ENCODE data around the gene INPP5B. TPM values are rescaled to one million over a fixed set of nuclear protein-coding genes. Genes with fewer than 3 reads are reported as not detected.

Gene INPP5B
- total RNA-seq, 4 donors from 2014 or later, result 32.6 to 80.8 (median 37.7) TPM

DNA sequence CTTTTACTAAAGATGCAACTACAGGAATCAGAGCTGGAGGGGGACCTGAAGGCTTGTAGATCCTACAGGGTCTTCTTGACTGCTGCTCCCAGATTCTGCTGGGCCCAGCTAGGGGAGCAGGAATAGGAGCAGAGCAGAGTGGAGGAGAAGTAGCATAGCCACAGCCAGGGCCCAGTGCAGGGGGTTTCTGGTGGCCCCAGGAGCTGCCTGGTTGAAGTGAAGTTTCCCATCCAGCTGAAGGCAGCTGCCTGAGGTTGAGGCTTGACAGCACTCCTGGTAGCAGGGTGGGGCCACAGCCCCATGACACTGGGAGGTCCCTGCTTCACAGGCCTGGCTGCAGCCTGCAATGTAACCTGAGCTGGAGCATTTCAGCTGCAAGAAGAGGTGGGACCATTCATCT, 2.0 kb upstream of the INPP5B start:
- TF ChIP-seq EP300 (IDR thresholded peaks at IDR 0.05), result no peak
- TF ChIP-seq, protein P1, sequence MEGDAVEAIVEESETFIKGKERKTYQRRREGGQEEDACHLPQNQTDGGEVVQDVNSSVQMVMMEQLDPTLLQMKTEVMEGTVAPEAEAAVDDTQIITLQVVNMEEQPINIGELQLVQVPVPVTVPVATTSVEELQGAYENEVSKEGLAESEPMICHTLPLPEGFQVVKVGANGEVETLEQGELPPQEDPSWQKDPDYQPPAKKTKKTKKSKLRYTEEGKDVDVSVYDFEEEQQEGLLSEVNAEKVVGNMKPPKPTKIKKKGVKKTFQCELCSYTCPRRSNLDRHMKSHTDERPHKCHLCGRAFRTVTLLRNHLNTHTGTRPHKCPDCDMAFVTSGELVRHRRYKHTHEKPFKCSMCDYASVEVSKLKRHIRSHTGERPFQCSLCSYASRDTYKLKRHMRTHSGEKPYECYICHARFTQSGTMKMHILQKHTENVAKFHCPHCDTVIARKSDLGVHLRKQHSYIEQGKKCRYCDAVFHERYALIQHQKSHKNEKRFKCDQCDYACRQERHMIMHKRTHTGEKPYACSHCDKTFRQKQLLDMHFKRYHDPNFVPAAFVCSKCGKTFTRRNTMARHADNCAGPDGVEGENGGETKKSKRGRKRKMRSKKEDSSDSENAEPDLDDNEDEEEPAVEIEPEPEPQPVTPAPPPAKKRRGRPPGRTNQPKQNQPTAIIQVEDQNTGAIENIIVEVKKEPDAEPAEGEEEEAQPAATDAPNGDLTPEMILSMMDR (IDR thresholded peaks at IDR 0.05), result no peak
- TF ChIP-seq POLR2AphosphoS5 (IDR thresholded peaks at IDR 0.05), result no peak
- TF ChIP-seq POLR2A (IDR thresholded peaks at IDR 0.05), result no peak

DNA sequence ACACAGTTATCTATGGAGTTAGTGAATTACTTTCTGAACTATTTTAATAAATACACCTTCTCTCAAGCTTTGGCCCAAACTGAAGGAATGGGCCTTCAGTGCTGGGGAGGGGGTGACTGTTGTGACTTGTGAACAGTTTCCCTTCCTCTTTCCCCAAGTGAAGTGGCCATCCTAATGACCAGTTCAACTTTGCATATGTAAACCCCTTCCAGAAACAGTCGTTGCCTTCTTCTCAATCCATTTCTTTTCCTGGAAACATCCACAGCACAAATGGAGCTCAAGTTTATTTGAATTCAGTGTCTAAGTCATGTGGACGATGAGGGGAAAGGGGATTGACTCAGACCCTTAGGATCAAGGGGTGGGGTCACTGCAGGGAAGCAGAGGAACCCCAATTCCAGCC, 1.3 kb upstream of the INPP5B start:
- Histone ChIP-seq H3K4me3 (no peak overlapping the region), H3K27ac (no peak overlapping the region), H3K4me1 (peaks cover 0 to 30% (median 13%) of the 10 kb centered on the region in 3 donors), H3K36me3 (peaks cover 0 to 23% of the 10 kb centered on the region in 2 donors), H3K9me3 (no peaks in the 10 kb centered on the region), H3K27me3 (no peaks in the 10 kb centered on the region)
- TF ChIP-seq EP300 (IDR thresholded peaks at IDR 0.05) (no peak), POLR2AphosphoS5 (IDR thresholded peaks at IDR 0.05) (no peak), POLR2A (IDR thresholded peaks at IDR 0.05) (no peak)
- TF ChIP-seq, protein P1 (IDR thresholded peaks at IDR 0.05), result no peak
- WGBS, 2 donors (ENCODE audit: low coverage in 1 of 2), result 13 to 67% methylated on average over 1 of the region's 2 CpGs
- ATAC-seq, result no peak

More for the DNA sequence above, 2.0 kb upstream of the INPP5B start:
- no peak overlapping the region for H3K27ac ChIP-seq
- no peaks in the 10 kb centered on the region for H3K27me3 ChIP-seq
- H3K9me3 ChIP-seq, result no peaks in the 10 kb centered on the region
- peaks cover 0 to 30% (median 13%) of the 10 kb centered on the region in 3 donors for H3K4me1 ChIP-seq
- no peak for ATAC-seq
- no peak overlapping the region for H3K4me3 ChIP-seq
- H3K36me3 ChIP-seq, result peaks cover 0 to 16% of the 10 kb centered on the region in 2 donors

DNA sequence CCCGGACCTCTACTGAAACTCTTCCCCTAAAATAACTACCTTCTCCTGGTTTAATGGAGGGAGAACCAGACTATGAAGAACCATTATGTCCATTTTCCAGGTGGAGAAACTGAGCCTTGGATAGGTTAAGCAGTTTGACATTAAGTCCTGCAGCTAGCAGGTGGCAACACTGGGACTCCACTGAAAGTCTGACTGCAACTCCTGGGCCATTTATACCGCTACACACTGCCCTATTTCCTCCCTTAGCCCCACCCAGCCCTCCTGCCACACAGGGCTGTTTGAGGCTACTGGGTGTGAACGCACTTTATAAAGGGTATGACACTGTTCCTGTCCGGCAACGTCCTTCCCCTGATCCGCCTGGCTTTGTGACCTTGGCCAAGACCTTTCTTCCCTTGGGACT, 511 bp upstream of the INPP5B start:
- Histone ChIP-seq H3K27ac (peak overlapping the region in 3 of 4 donors; percentile 86 to 93 (median 91)), H3K27me3 (no peaks in the 10 kb centered on the region), H3K36me3 (peaks cover 0 to 31% of the 10 kb centered on the region in 2 donors), H3K4me1 (peaks cover 0 to 30% (median 13%) of the 10 kb centered on the region in 3 donors), H3K4me3 (peak overlapping the region; percentile 85 to 92), H3K9me3 (no peaks in the 10 kb centered on the region)
- 49 to 83% methylated on average over 2 to 5 of the region's 6 CpGs for WGBS, 2 donors (ENCODE audit: low coverage in 1 of 2)
- no peak for TF ChIP-seq POLR2A (IDR thresholded peaks at IDR 0.05)
- no peak for TF ChIP-seq EP300 (IDR thresholded peaks at IDR 0.05)
- TF ChIP-seq POLR2AphosphoS5 (IDR thresholded peaks at IDR 0.05), result no peak
- TF ChIP-seq, protein P1 (IDR thresholded peaks at IDR 0.05), result no peak
- no peak for ATAC-seq

DNA sequence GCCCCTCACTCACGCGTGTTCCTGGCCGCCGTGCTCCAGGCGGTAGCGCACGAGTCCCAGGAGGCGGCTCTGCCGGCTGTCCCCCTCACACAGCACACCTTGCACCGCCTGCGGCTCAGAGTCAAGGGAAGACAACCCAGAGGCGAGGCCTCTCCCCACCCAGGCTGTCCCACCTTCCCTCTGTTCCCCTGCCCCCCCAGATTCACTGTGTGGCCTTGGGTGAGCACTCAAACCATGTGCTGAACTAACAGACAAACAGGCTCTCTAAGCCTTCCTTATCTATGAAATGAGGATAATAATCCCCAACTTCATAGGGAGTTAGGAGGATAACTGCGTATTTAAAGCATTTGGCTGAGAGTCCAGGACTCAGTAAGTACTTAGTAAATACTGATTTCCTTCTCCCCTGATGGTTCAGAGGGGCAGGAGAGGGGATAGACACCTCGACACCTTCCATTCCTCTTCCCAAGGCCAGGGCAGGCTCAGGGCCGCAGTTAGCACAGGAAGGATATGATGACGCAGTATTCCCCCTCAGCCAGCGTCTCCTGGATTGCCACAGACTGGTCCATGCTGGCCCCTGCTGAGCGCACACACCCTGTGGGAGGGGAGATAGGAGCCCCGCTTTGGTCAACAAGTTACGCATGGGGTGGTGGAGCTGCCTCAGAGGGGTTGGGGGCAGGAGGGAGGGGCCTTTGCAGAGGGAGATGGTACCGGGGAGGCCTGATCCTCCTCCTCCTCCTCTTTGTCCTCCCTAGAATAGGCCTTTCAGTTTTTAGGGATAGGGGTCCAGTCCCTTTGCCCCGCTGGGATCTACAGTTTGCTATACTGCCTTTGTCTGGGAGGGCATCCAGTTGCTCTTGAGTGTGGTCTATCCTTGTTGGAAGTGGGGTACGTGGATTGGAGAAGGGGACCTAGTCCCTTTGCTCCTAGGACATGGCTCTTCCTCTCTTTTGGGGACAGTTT, 830 bp downstream of the INPP5B start:
- Histone ChIP-seq H3K9me3 (no peaks in the 10 kb centered on the region), H3K36me3 (peaks cover 0 to 41% of the 10 kb centered on the region in 2 donors), H3K27me3 (no peaks in the 10 kb centered on the region), H3K27ac (peak overlapping the region; percentile 82 to 93 (median 88)), H3K4me3 (peak overlapping the region; percentile 85 to 92), H3K4me1 (peaks cover 0 to 30% (median 13%) of the 10 kb centered on the region in 3 donors)
- 54% methylated on average over 13 of the region's 23 CpGs; no CpG with 5 or more reads in 1 of the 2 donors for WGBS, 2 donors (ENCODE audit: low coverage in 1 of 2)
- peak; percentile 91 for ATAC-seq
- TF ChIP-seq EP300 (IDR thresholded peaks at IDR 0.05), result no peak
- TF ChIP-seq POLR2AphosphoS5 (IDR thresholded peaks at IDR 0.05), result peak; percentile 59
- TF ChIP-seq, protein P1 (IDR thresholded peaks at IDR 0.05), result no peak
- no peak for TF ChIP-seq POLR2A (IDR thresholded peaks at IDR 0.05)

Measured in gastroesophageal sphincter (tissue), 4 donors.